Uterus (tissue), 4 donors: Measurements from ENCODE around the gene RBMS1. TPM values are rescaled to one million over a fixed set of nuclear protein-coding genes. Genes with fewer than 3 reads are reported as not detected.

Experiments
- DNase-seq, 2 donors: peaks; one replicate each; pipeline ENCODE4 v3.0.0-alpha.2; 2019 to 2020
- H3K27ac ChIP-seq, 2 donors: fragments of 200-600 bp; sonication (generic); 1 replicate in 1 of 2; 2 replicates in 1 of 2; pipeline ENCODE4 v1.5.1; 2016 to 2018
- H3K27me3 ChIP-seq, 2 donors: fragments of 200-600 bp; sonication (generic); one replicate each; pipeline ENCODE4 v1.5.1; 2018 to 2019; ENCODE audit warnings: control low read depth in 1 of 2
- H3K36me3 ChIP-seq, 2 donors: fragments of 200-600 bp; sonication (generic); one replicate each; pipeline ENCODE4 v1.5.1; 2019; ENCODE audit warnings: control low read depth in 1 of 2
- H3K4me1 ChIP-seq, 2 donors: fragments of 200-600 bp; sonication (generic); one replicate each; pipeline ENCODE4 v1.5.1; 2018 to 2019; ENCODE audit warnings: control low read depth in 1 of 2
- H3K4me3 ChIP-seq, 2 donors: fragments of 200-600 bp; sonication (generic); 1 replicate in 1 of 2; 2 replicates in 1 of 2; pipeline ENCODE4 v1.5.1; 2018 to 2019; ENCODE audit warnings: mild to moderate bottlenecking in 1 of 2
- H3K9me3 ChIP-seq, 2 donors: fragments of 200-600 bp; sonication (generic); one replicate each; pipeline ENCODE4 v1.5.1; 2019; ENCODE audit warnings: control low read depth in 1 of 2
- CTCF ChIP-seq, 4 experiments: fragments of 200-600 bp in 2 of 4; fragments of 450-650 bp in 2 of 4; sonication (generic) in 2 of 4; IDR thresholded peaks; one replicate each; pipeline ENCODE4 v1.5.1; 2016 to 2019; ENCODE audit warnings: antibody characterized with exemption in 4 of 4, mild to moderate bottlenecking in 2 of 4, moderate library complexity in 1 of 4
- POLR2A ChIP-seq, 2 donors: fragments of 450-650 bp; IDR thresholded peaks; one replicate each; pipeline ENCODE4 v1.6.1; 2016; ENCODE audit warnings: antibody characterized with exemption in 2 of 2, mild to moderate bottlenecking in 1 of 2, moderate library complexity in 1 of 2
- intact Hi-C: fragments of 100-400 bp; cut with DNase I; formaldehyde crosslinking; loops from one replicate; pipeline ENCODE4 v1.15.1; 2023; ENCODE audit warnings: low total_unique reads
- total RNA-seq, 4 donors: library from RNA; depleted of rRNA in 3 of 4; stranded (reverse); fragments of >200 nt in 3 of 4; gene quantifications; one replicate each; pipeline versions ENCODE4 v1.1.0 to v1.2.4, GENCODE V29; 2014 to 2023
- donor health status: DM: yes; HTN: yes; CAD: no.

Gene RBMS1
- total RNA-seq, 4 donors from 2014 or later = 30.5 to 149 (median 88.9) TPM

GRCh38 chr2:160430001-160430344 lies 63.6 kb downstream of the RBMS1 start:
- Histone ChIP-seq H3K4me3 (no peak overlapping the region), H3K36me3 (no peaks in the 10 kb centered on the region), H3K4me1 (no peaks in the 10 kb centered on the region), H3K9me3 (peaks cover 0 to 6% of the 10 kb centered on the region in 2 donors), H3K27me3 (no peaks in the 10 kb centered on the region), H3K27ac (peak overlapping the region; percentile 74 to 81)
- intact Hi-C loops = no loop called here
- TF ChIP-seq CTCF (IDR thresholded peaks at IDR 0.05) (no peak), POLR2A (IDR thresholded peaks at IDR 0.05) (no peak)
- no peak for DNase-seq

GRCh38 chr2:160429248-160430000 lies 64.2 kb downstream of the RBMS1 start:
- Histone ChIP-seq H3K27ac (peak overlapping the region; percentile 74 to 81), H3K4me1 (no peaks in the 10 kb centered on the region), H3K4me3 (no peak overlapping the region), H3K36me3 (no peaks in the 10 kb centered on the region), H3K9me3 (peaks cover 0 to 6% of the 10 kb centered on the region in 2 donors), H3K27me3 (no peaks in the 10 kb centered on the region)
- TF ChIP-seq POLR2A (IDR thresholded peaks at IDR 0.05) (no peak), CTCF (IDR thresholded peaks at IDR 0.05) (peak; percentile 36 to 62 (median 56))
- DNase-seq = no peak
- intact Hi-C loops = no loop called here

GRCh38 chr2:160428405-160428763 lies 65.2 kb downstream of the RBMS1 start:
- DNase-seq = no peak
- H3K4me1 ChIP-seq = no peaks in the 10 kb centered on the region
- intact Hi-C loops = no loop called here

GRCh38 chr2:160427629-160428404 lies 65.8 kb downstream of the RBMS1 start:
- intact Hi-C loops = no loop called here
- DNase-seq = no peak
- H3K9me3 ChIP-seq = peaks cover 0 to 6% of the 10 kb centered on the region in 2 donors
- no peaks in the 10 kb centered on the region for H3K36me3 ChIP-seq
- TF ChIP-seq POLR2A (IDR thresholded peaks at IDR 0.05) (no peak), CTCF (IDR thresholded peaks at IDR 0.05) (no peak)
- H3K27me3 ChIP-seq = no peaks in the 10 kb centered on the region
- no peaks in the 10 kb centered on the region for H3K4me1 ChIP-seq
- peak overlapping the region; percentile 74 to 81 for H3K27ac ChIP-seq
- H3K4me3 ChIP-seq = peak overlapping the region; percentile 10 to 17

More at GRCh38 chr2:160428405-160428763, 65.2 kb downstream of the RBMS1 start:
- no peaks in the 10 kb centered on the region for H3K36me3 ChIP-seq
- H3K4me3 ChIP-seq = peak overlapping the region in 1 of 2 donors; percentile 10
- TF ChIP-seq POLR2A (IDR thresholded peaks at IDR 0.05) (no peak), CTCF (IDR thresholded peaks at IDR 0.05) (no peak)
- H3K9me3 ChIP-seq = peaks cover 0 to 6% of the 10 kb centered on the region in 2 donors
- no peaks in the 10 kb centered on the region for H3K27me3 ChIP-seq
- H3K27ac ChIP-seq = peak overlapping the region; percentile 74 to 81

- peak overlapping the region; percentile 74 to 81 for H3K27ac ChIP-seq
- TF ChIP-seq POLR2A (IDR thresholded peaks at IDR 0.05) = no peak
- TF ChIP-seq CTCF (IDR thresholded peaks at IDR 0.05) = no peak
These were observed 67.0 kb downstream of the RBMS1 start for GRCh38 chr2:160426604-160427003.

More at GRCh38 chr2:160426604-160427003, 67.0 kb downstream of the RBMS1 start:
- DNase-seq = no peak
- Histone ChIP-seq H3K4me1 (no peaks in the 10 kb centered on the region), H3K9me3 (peaks cover 0 to 6% of the 10 kb centered on the region in 2 donors), H3K27me3 (no peaks in the 10 kb centered on the region), H3K36me3 (no peaks in the 10 kb centered on the region), H3K4me3 (no peak overlapping the region)
- intact Hi-C loops = no loop called here
